Astrocyte of the cerebellum (primary cell): ENCODE results near the gene SHISA9.

Source experiments
- DNase-seq: peaks from one replicate; pipeline ENCODE4 v3.0.0-alpha.2; 2011; ENCODE audit warnings: low read depth
- H3K4me3 ChIP-seq: 2 replicates; pipeline ENCODE4 v1.5.1; 2011; ENCODE audit warnings: mild to moderate bottlenecking, low read depth, low read length, moderate library complexity
- CTCF ChIP-seq: IDR thresholded peaks from 2 replicates; pipeline ENCODE4 v1.5.1; 2012; ENCODE audit warnings: low read length, low read depth, moderate library complexity, mild to moderate bottlenecking; ENCODE audit errors: missing control alignments
- in situ Hi-C: cut with HindIII; loops from 2 replicates; pipeline ENCODE4 v1.10.0; 2017; ENCODE audit warnings: low sequenced_read_pairs

The SHISA9 gene

DNA sequence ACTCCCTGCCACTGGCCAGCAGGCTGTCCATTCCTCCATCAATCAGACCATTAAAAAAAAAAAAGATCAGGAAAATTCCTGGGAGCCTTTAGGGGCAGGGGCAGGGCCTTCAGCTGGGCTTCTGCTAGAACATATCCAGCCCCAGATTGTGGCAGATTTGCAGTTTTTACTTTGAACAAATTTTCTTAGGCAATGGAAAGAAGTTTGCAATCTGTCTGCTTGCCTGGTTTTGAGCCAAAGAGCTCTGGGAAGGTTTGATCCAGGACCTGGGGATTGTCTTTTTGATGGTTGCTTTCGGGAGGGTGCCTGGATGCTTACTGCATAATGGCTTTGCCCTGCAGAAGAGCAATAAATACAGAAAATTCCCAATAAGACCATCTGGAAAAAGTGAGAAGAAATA is 145.9 kb downstream of the SHISA9 start:
- no peak overlapping the region for H3K4me3 ChIP-seq
- no peak for DNase-seq
- TF ChIP-seq CTCF: no peak
- in situ Hi-C loops: no loop called here

DNA sequence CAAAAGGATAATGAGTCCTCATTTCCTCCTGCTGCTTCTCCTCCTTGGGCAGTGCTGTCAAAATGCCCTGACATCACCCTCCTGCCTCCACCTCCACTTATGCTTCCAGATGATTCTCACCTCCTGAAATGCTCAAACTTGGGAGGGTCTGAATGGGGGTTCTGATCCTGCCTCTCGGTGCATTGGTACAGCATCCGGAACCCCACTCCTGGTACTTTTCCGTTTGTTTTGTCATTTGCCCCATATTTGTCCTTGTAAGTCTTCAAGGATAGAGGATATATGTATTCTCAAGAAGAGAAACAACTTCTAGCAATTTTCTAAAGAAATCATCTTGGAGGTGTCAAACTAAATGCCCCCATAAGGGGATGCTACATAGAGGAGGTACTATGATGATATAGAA is 148.3 kb downstream of the SHISA9 start:
- no peak overlapping the region for H3K4me3 ChIP-seq
- in situ Hi-C loops: no loop called here
- no peak for DNase-seq
- no peak for TF ChIP-seq CTCF

- no peak for TF ChIP-seq CTCF
- H3K4me3 ChIP-seq: no peak overlapping the region
- DNase-seq: no peak
- in situ Hi-C loops: no loop called here
Observed at GRCh38 chr16:13052431-13052830, 151.0 kb downstream of the SHISA9 start.

- DNase-seq: no peak
- in situ Hi-C loops: no loop called here
- no peak for TF ChIP-seq CTCF
- H3K4me3 ChIP-seq: no peak overlapping the region
Observed at GRCh38 chr16:13055480-13055879, 154.1 kb downstream of the SHISA9 start.

DNA sequence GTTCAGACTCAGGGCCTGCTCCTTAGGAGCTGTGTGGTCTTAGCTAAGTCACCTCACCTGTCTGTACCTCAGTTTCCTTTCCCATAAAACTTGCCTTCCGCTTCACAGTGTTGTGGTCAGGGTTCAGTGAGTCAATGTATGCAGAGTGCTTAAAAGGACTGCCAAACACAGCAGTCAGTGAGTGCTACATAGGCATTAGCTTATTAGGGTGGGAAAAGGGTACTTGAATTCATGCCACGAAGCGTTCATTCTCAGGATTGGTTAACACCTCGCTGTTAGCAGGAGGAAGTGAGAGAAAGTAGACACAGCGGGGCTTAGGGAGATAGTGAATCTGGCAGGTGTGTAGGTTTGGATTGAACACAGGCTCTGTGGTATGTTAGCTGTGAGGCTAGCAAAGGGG is 155.2 kb downstream of the SHISA9 start:
- no peak for TF ChIP-seq CTCF

GRCh38 chr16:13060932-13061331 is 159.5 kb downstream of the SHISA9 start:
- no peak for TF ChIP-seq CTCF
- in situ Hi-C loops: no loop called here
- no peak for DNase-seq
- no peak overlapping the region for H3K4me3 ChIP-seq

More for the DNA sequence above, 155.2 kb downstream of the SHISA9 start:
- in situ Hi-C loops: no loop called here
- no peak overlapping the region for H3K4me3 ChIP-seq
- no peak for DNase-seq

GRCh38 chr16:13061691-13062090 is 160.3 kb downstream of the SHISA9 start:
- TF ChIP-seq CTCF: no peak
- H3K4me3 ChIP-seq: no peak overlapping the region
- in situ Hi-C loops: no loop called here
- DNase-seq: no peak
